OCI-LY1 (cell line): ENCODE data around the gene WDFY4.

Source experiments
- CTCF ChIP-seq: fragments of 200-600 bp; sonication (generic), shearing (Covaris generic); IDR thresholded peaks from 2 replicates; pipeline ENCODE4 v1.5.1; 2017; ENCODE audit warnings: mild to moderate bottlenecking, antibody characterized with exemption, low read length, moderate library complexity, mixed read lengths
- EZH2 ChIP-seq: fragments of 200-600 bp; sonication (generic), shearing (Covaris generic); IDR thresholded peaks from 2 replicates; pipeline ENCODE4 v1.8.0; 2017; ENCODE audit warnings: borderline replicate concordance, mixed run types, mild to moderate bottlenecking, antibody characterized with exemption, low read length, moderate library complexity, mixed read lengths

- TF ChIP-seq CTCF = no peak
- no peak for TF ChIP-seq EZH2
Observed at GRCh38 chr10:48813825-48814224, 129.2 kb downstream of the WDFY4 start.
